ENCODE measurements around the gene HK2. TPM values are rescaled to one million over a fixed set of nuclear protein-coding genes. Genes with fewer than 3 reads are reported as not detected.

The HK2 gene
- total and polyA plus RNA-seq, 2 experiments from 2014 or later: 24.2 to 25.3 TPM

DNA sequence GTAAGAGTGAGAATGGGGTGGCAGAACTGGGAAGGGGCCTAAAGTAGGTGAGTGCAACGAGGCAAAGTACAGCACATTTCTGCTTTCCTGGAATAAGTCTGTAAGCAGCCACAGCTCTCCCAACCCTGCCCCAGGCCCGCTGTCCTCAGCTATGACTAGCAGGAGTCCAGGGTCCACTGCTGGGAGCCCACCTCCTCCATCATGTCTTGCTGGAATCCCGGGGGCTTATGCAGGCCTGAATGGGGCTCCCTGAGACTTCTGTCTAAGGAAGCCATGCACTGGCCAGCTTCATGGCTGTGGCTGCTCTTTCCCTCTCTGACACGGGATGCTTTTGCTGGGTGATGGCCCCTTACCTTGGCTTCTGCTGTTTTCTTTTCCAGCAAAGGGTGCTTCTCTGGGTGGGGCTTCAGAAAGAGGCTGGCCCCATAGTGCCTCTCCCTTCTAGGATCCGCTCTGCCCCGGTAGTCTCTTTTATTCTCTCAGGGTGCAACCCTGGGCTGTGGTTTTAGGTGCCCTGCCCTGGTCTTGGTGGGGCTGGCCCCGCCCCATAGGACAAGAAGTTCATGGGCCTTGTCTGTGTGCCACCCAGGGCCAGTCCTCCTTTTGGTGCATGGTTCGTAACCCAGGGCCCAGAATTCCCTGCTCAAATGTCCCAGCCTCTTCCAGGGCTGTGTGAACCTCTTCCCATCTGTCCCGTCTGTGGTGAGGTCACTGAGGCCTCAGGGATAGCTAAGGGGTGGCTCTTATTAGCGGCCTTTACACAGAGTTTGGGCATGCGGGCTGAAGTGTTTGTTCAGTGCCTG is 90.7 kb downstream of the HK2 start:
- WGBS, 2 experiments (ENCODE audit: low coverage in 1 of 2, low lambda C conversion rate in 2 of 2, missing lambda C conversion rate in 2 of 2): 74 to 77% methylated on average over 11 of the region's 11 CpGs
- no peaks in the 10 kb centered on the region for H3F3A ChIP-seq (ENCODE audit: insufficient read depth)
- H4K20me1 ChIP-seq (ENCODE audit: insufficient read depth): no peaks in the 10 kb centered on the region
- H3K9ac ChIP-seq: no peak overlapping the region
- no peaks in the 10 kb centered on the region for H3K9me2 ChIP-seq (ENCODE audit: insufficient read depth)
- no peaks in the 10 kb centered on the region for H3K27me3 ChIP-seq (replicated peaks; ENCODE audit: insufficient read depth)
- no peak overlapping the region for H3K27ac ChIP-seq
- no peaks in the 10 kb centered on the region for H3K9me3 ChIP-seq (ENCODE audit: low read depth)
- no peaks in the 10 kb centered on the region for H3K79me2 ChIP-seq (ENCODE audit: insufficient read depth)
- no peaks in the 10 kb centered on the region for H3K4me1 ChIP-seq (ENCODE audit: insufficient read depth)
- DNase-seq: no peak
- TF ChIP-seq EZH2phosphoT487 (IDR thresholded peaks at IDR 0.05; ENCODE audit: insufficient read depth, low read depth) (no peak), EZH2 (IDR thresholded peaks at IDR 0.05; ENCODE audit: insufficient read depth, poor library complexity, severe bottlenecking) (no peak)
- no peak overlapping the region for H3K4me3 ChIP-seq
- H3K36me3 ChIP-seq (ENCODE audit: low read depth): no peaks in the 10 kb centered on the region
- in situ Hi-C loops (cut with MboI): loop anchor here (25.0 kb wide), 1 partner anchor 688 kb away; no protein-coding TSS in a partner anchor
- no peak overlapping the region for H3K4me2 ChIP-seq (ENCODE audit: unreplicated experiment)
- no peak overlapping the region for H2AFZ ChIP-seq

GRCh38 chr2:74925361-74925786 is 91.4 kb downstream of the HK2 start:
- no peak overlapping the region for H3K9ac ChIP-seq
- no peak overlapping the region for H3K27ac ChIP-seq
- no peaks in the 10 kb centered on the region for H3K79me2 ChIP-seq (ENCODE audit: insufficient read depth)
- H3F3A ChIP-seq (ENCODE audit: insufficient read depth): no peaks in the 10 kb centered on the region
- H3K27me3 ChIP-seq (replicated peaks; ENCODE audit: insufficient read depth): no peaks in the 10 kb centered on the region
- H3K9me3 ChIP-seq (ENCODE audit: low read depth): no peaks in the 10 kb centered on the region
- TF ChIP-seq EZH2 (IDR thresholded peaks at IDR 0.05; ENCODE audit: insufficient read depth, poor library complexity, severe bottlenecking) (no peak), EZH2phosphoT487 (IDR thresholded peaks at IDR 0.05; ENCODE audit: insufficient read depth, low read depth) (no peak)
- H3K4me2 ChIP-seq (ENCODE audit: unreplicated experiment): no peak overlapping the region
- H3K4me3 ChIP-seq: no peak overlapping the region
- H3K9me2 ChIP-seq (ENCODE audit: insufficient read depth): no peaks in the 10 kb centered on the region
- H3K4me1 ChIP-seq (ENCODE audit: insufficient read depth): no peaks in the 10 kb centered on the region
- no peaks in the 10 kb centered on the region for H3K36me3 ChIP-seq (ENCODE audit: low read depth)
- in situ Hi-C loops (cut with MboI): no loop called here
- DNase-seq: no peak
- H2AFZ ChIP-seq: no peak overlapping the region
- 61 to 67% methylated on average over 2 of the region's 2 CpGs for WGBS, 2 experiments (ENCODE audit: low coverage in 1 of 2, low lambda C conversion rate in 2 of 2, missing lambda C conversion rate in 2 of 2)
- H4K20me1 ChIP-seq (ENCODE audit: insufficient read depth): no peaks in the 10 kb centered on the region

GRCh38 chr2:74927621-74928020 is 93.7 kb downstream of the HK2 start:
- TF ChIP-seq EZH2 (IDR thresholded peaks at IDR 0.05; ENCODE audit: insufficient read depth, poor library complexity, severe bottlenecking) (no peak), EZH2phosphoT487 (IDR thresholded peaks at IDR 0.05; ENCODE audit: insufficient read depth, low read depth) (no peak)
- Histone ChIP-seq H3K36me3 (ENCODE audit: low read depth) (no peaks in the 10 kb centered on the region), H3K9me3 (ENCODE audit: low read depth) (no peaks in the 10 kb centered on the region), H3K4me2 (ENCODE audit: unreplicated experiment) (no peak overlapping the region), H3K27me3 (replicated peaks; ENCODE audit: insufficient read depth) (no peaks in the 10 kb centered on the region), H3K4me3 (no peak overlapping the region), H3K79me2 (ENCODE audit: insufficient read depth) (no peaks in the 10 kb centered on the region), H3K4me1 (ENCODE audit: insufficient read depth) (no peaks in the 10 kb centered on the region), H3F3A (ENCODE audit: insufficient read depth) (no peaks in the 10 kb centered on the region), H3K27ac (no peak overlapping the region), H3K9me2 (ENCODE audit: insufficient read depth) (no peaks in the 10 kb centered on the region), H4K20me1 (ENCODE audit: insufficient read depth) (no peaks in the 10 kb centered on the region), H3K9ac (no peak overlapping the region), H2AFZ (no peak overlapping the region)
- in situ Hi-C loops (cut with MboI): no loop called here
- no peak for DNase-seq
- WGBS, 2 experiments (ENCODE audit: low coverage in 1 of 2, low lambda C conversion rate in 2 of 2, missing lambda C conversion rate in 2 of 2): 79 to 93% methylated on average over 5 of the region's 5 CpGs

DNA sequence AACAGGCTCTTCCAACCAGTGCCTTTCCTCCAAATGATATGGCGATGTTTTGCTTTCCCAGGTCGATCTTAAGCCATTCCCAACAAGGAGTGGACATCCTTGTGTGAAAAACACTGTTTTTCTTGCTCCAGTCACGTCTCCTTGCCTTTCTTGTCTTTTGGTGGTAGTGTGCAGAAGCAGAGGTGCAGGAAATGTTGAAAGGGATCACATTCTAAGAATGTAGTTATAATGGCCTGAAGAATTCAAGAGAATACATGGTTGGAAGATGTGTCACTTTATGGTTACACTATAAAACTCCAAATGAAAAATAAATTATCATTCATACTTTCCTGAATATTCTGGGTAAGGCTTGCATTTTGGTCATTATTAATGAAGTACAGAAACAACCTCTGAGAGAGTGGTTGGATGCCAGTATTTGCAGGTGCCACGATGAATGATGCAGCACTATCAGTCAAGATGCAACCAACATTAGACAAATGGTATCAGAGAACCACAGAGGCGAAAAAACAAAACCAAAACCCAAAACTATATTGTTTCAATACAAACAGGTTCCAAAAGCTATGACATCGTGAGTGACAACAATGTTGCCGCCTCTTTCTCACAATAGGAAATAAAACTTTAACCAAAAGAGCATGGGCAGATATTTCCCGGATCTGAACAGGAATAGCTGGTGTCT is 97.0 kb downstream of the HK2 start:
- Histone ChIP-seq H3K36me3 (ENCODE audit: low read depth) (no peaks in the 10 kb centered on the region), H4K20me1 (ENCODE audit: insufficient read depth) (no peaks in the 10 kb centered on the region), H3K79me2 (ENCODE audit: insufficient read depth) (no peaks in the 10 kb centered on the region), H3K27me3 (replicated peaks; ENCODE audit: insufficient read depth) (no peaks in the 10 kb centered on the region), H3F3A (ENCODE audit: insufficient read depth) (no peaks in the 10 kb centered on the region), H3K9me3 (ENCODE audit: low read depth) (no peaks in the 10 kb centered on the region), H3K9ac (no peak overlapping the region), H3K4me2 (ENCODE audit: unreplicated experiment) (no peak overlapping the region), H3K4me1 (ENCODE audit: insufficient read depth) (no peaks in the 10 kb centered on the region), H3K4me3 (no peak overlapping the region), H3K9me2 (ENCODE audit: insufficient read depth) (no peaks in the 10 kb centered on the region), H3K27ac (no peak overlapping the region), H2AFZ (no peak overlapping the region)
- TF ChIP-seq EZH2phosphoT487 (IDR thresholded peaks at IDR 0.05; ENCODE audit: insufficient read depth, low read depth): no peak
- no peak for TF ChIP-seq EZH2 (IDR thresholded peaks at IDR 0.05; ENCODE audit: insufficient read depth, poor library complexity, severe bottlenecking)
- DNase-seq: no peak
- WGBS, 2 experiments (ENCODE audit: low coverage in 1 of 2, low lambda C conversion rate in 2 of 2, missing lambda C conversion rate in 2 of 2): 96 to 97% methylated on average over 8 of the region's 8 CpGs
- in situ Hi-C loops (cut with MboI): no loop called here

All from GM23248 (cell line).